Cardiac muscle cell (in vitro differentiated cells and primary cell): Measurements from ENCODE around the gene CASZ1. TPM values are rescaled to one million over a fixed set of nuclear protein-coding genes. Genes with fewer than 3 reads are reported as not detected.

ENCODE experiments used
- DNase-seq, 2 donors: peaks; one replicate each; pipeline versions ENCODE4 v3.0.0 to v3.0.0-alpha.2; 2010 to 2017; ENCODE audit warnings: low read depth in 1 of 2, low spot score in 1 of 2
- H3K27ac ChIP-seq: fragments of 200-600 bp; sonication (generic); 2 replicates; pipeline ENCODE4 v1.5.1; 2016
- H3K27me3 ChIP-seq: fragments of 200-600 bp; sonication (generic); 2 replicates; pipeline ENCODE4 v1.6.0; 2016; ENCODE audit warnings: control low read depth
- H3K36me3 ChIP-seq: fragments of 200-600 bp; sonication (generic); 2 replicates; pipeline ENCODE4 v1.5.1; 2016; ENCODE audit warnings: control low read depth
- H3K4me1 ChIP-seq: fragments of 200-600 bp; sonication (generic); 2 replicates; pipeline ENCODE4 v1.8.1; 2017; ENCODE audit warnings: low read depth, mild to moderate bottlenecking, mixed run types
- H3K4me3 ChIP-seq: fragments of 200-600 bp; sonication (generic); 2 replicates; pipeline ENCODE4 v1.5.1; 2016; ENCODE audit warnings: mild to moderate bottlenecking
- H3K9me3 ChIP-seq: fragments of 200-600 bp; sonication (generic); 2 replicates; pipeline ENCODE4 v1.5.1; 2017; ENCODE audit warnings: low read depth, mild to moderate bottlenecking, control low read depth
- polyA plus RNA-seq: library from polyadenylated mRNA; unstranded; fragments of >200 nt; fragmentation: Nextera tagmentation; extraction: Ambion mirVana; gene quantifications from 2 replicates; pipeline ENCODE4 v1.2.1, GENCODE V29; 2016
- total RNA-seq: library from RNA; depleted of rRNA; stranded (reverse); fragments of >200 nt; gene quantifications from 2 replicates; pipeline ENCODE4 v1.2.3, GENCODE V29; 2016
- TF ChIP-seq, protein P1 (sequence below): IDR thresholded peaks from 2 replicates; pipeline ENCODE4 v1.5.1; 2012; ENCODE audit warnings: low read depth, mild to moderate bottlenecking, low read length

Gene CASZ1
- total and polyA plus RNA-seq, 2 experiments from 2014 or later, result 53.5 to 87.3 TPM

DNA sequence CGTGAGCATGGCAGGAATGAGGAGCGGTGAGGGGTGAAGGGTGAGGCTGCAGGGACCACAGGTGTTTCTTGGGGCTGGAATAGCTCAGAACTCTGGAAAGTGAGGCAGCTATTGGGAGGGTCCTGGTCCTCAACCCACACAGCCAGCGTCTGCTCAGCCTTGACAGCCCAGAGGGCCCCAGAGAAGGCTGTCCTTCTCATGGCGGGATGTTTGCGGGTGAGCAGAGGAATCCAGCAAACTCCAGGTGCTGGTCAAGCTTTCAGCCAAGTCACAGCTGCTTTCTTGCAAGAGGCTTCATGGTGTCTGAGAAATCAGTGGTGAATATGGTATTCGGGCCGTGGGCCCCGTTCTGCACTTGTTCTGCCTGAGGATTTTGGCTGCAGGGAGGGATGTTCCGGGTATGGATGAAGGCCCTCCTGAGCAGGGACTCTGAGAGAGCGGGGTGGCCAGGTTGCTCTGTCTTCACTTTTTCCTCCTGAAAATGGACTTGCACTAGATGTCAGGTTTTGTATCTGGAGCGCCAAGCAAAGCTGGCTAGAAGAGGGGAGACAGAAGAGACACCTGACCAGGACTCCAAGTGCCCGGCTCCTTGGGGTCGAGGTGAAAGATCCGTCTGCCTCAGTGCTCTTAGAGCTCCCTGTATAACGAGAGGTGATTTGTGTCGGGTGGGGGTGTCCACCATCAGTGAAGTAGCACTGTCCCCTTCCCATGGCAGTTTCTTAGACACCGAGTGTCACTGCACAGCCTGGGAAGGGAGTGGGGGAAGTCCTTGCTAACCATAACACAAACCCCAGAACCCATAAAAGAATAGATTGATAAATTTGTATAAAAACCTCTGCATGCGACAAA lies 181.8 kb downstream of the CASZ1 start:
- TF ChIP-seq, protein P1, sequence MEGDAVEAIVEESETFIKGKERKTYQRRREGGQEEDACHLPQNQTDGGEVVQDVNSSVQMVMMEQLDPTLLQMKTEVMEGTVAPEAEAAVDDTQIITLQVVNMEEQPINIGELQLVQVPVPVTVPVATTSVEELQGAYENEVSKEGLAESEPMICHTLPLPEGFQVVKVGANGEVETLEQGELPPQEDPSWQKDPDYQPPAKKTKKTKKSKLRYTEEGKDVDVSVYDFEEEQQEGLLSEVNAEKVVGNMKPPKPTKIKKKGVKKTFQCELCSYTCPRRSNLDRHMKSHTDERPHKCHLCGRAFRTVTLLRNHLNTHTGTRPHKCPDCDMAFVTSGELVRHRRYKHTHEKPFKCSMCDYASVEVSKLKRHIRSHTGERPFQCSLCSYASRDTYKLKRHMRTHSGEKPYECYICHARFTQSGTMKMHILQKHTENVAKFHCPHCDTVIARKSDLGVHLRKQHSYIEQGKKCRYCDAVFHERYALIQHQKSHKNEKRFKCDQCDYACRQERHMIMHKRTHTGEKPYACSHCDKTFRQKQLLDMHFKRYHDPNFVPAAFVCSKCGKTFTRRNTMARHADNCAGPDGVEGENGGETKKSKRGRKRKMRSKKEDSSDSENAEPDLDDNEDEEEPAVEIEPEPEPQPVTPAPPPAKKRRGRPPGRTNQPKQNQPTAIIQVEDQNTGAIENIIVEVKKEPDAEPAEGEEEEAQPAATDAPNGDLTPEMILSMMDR, result no peak
- H3K4me3 ChIP-seq, result no peak overlapping the region
- no peaks in the 10 kb centered on the region for H3K4me1 ChIP-seq
- no peak for DNase-seq
- no peaks in the 10 kb centered on the region for H3K27me3 ChIP-seq
- H3K9me3 ChIP-seq, result no peaks in the 10 kb centered on the region
- no peaks in the 10 kb centered on the region for H3K36me3 ChIP-seq
- no peak overlapping the region for H3K27ac ChIP-seq

DNA sequence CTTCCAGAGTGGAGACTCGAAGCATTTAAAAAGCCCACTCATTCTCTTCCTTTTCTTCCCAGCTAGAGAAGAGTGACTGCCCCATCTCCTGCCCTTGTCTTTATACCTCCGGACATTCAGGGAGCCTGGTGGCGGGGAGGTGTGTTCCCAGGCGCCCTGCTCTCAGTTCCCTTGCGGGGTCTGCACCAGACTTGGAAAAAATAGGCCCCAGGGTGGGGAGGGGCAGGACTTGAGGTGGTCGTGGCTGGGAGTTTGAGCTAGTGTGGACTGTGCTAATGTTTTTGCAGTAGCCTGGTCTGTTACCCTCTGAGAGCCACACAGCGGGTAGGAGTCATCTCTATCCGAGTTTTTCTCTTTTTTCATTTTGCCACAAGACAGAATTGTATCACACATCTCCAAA lies 182.6 kb downstream of the CASZ1 start:
- TF ChIP-seq, protein P1, result no peak
- no peak overlapping the region for H3K27ac ChIP-seq
- DNase-seq, result no peak
- H3K4me1 ChIP-seq, result no peaks in the 10 kb centered on the region
- H3K27me3 ChIP-seq, result no peaks in the 10 kb centered on the region
- H3K9me3 ChIP-seq, result no peaks in the 10 kb centered on the region
- no peaks in the 10 kb centered on the region for H3K36me3 ChIP-seq
- H3K4me3 ChIP-seq, result no peak overlapping the region

DNA sequence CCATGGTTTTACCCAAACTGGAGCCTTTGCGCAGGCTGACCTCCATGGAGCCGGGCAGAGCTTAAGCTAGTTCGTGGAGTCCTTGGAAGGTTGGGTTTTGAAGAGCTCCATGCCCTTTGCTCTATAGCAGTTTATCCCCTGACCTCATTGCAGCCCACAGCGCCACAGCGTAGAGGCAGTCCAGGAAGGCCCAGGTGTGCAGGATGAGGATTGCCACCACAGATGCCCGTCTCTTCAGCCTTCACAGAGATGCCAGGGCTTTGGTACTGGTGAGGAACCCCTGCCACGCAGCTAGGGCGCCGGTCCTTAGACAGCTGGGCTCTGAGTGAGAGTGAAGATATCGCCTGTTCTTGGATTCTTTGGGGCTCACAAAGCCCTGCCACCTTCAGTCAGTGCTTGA lies 183.1 kb downstream of the CASZ1 start:
- Histone ChIP-seq H3K27ac (no peak overlapping the region), H3K4me3 (no peak overlapping the region), H3K9me3 (no peaks in the 10 kb centered on the region), H3K27me3 (no peaks in the 10 kb centered on the region), H3K4me1 (no peaks in the 10 kb centered on the region), H3K36me3 (no peaks in the 10 kb centered on the region)
- TF ChIP-seq, protein P1, result no peak
- DNase-seq, result no peak

DNA sequence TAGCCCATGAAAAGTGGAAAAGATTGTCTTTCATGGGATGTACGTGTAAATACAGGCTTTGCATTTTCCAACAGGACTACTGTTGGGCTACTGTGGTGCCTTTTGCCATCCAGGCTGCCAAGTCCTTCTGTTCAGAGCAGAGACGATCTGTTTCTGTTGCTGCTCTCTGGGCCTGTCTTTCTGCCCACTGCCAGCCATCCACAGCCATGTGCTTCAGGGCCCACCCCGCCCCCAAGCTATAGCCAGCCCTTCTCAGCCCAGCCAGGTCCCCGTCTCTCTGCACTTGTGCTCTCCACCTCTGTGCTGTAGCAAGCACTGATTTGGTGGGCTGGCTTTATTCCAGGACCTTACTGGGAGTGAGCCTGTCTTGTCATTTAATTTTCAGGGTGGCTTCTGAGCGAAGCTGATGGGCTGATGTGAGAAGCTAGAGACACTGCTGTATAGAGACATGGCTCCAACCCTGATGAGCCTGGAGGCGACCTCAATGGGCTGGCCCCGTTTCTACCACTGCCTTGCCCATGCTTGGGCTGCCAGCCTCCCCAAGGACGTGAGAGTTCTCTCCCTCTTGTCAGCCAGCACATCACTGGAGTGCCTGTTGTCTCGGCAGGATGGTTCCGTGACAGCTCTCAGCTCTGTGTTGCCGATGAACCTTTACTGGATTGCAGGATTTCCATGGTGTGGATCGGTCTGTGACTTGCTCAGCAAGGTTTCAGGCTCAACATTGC lies 183.8 kb downstream of the CASZ1 start:
- Histone ChIP-seq H3K36me3 (no peaks in the 10 kb centered on the region), H3K4me3 (no peak overlapping the region), H3K4me1 (no peaks in the 10 kb centered on the region), H3K9me3 (no peaks in the 10 kb centered on the region), H3K27me3 (no peaks in the 10 kb centered on the region), H3K27ac (no peak overlapping the region)
- TF ChIP-seq, protein P1, result no peak
- peak in 1 of 2 donors; percentile 34 for DNase-seq

DNA sequence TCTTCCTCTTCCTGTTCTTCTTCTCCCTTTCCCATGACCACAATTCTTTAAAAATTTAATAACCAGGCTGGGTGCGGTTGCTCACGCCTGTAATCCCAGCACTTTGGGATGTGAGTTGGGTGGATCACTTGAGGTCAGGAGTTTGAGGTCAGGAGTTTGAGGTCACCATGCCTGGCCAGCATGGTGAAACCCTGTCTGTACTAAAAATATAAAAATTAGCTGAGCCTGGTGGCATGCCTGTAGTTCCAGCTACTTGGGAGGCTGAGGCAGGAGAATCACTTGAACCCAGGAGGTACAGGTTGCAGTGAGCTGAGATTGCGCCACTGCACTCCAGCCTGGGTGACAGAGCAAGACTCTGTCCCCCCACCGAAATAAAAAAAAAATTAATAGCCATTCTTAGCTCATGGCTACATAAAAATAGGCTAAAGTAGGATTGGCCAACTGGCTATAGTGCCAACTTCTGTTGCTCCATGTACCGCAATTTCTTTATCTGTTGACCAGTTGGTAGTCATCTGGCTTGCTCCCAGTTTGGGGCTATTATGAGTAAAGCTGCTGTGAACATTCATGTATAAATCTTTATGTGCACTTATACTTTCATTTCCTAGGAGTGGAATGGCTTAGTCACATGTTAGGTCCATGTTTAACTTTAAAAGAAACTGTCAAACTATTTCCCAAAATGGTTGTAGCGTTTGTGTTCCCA lies 185.4 kb downstream of the CASZ1 start:
- peak in 1 of 2 donors; percentile 55 for DNase-seq
- Histone ChIP-seq H3K27me3 (no peaks in the 10 kb centered on the region), H3K27ac (no peak overlapping the region), H3K36me3 (no peaks in the 10 kb centered on the region), H3K9me3 (no peaks in the 10 kb centered on the region), H3K4me3 (no peak overlapping the region), H3K4me1 (no peaks in the 10 kb centered on the region)
- TF ChIP-seq, protein P1, result no peak
